ENCODE results near the gene SOD2. TPM values are rescaled to one million over a fixed set of nuclear protein-coding genes. Genes with fewer than 3 reads are reported as not detected.
A peak's percentile ranks its signal among the peaks of the same experiment; 100 is the strongest.
"Not testable (repeated sequence)": the region's sequence is repeated elsewhere in the genome, so short reads cannot be mapped to it uniquely, and the experiment has no call there.

The SOD2 gene
- total RNA-seq, 1 donor from 2014 or later = 44.8 TPM

GRCh38 chr6:159686040-159686439, 7.0 kb downstream of the SOD2 start:
- FAIRE-seq (no peak), DNase-seq (ENCODE audit: low spot score in 2 of 2) (no peak)

- DNase-seq (ENCODE audit: low spot score in 2 of 2) (no peak), FAIRE-seq (no peak)
Measured at GRCh38 chr6:159684013-159684304, 9.1 kb downstream of the SOD2 start.

GRCh38 chr6:159682810-159683209, 10.2 kb downstream of the SOD2 start:
- FAIRE-seq = no peak
- DNase-seq (ENCODE audit: low spot score in 2 of 2) = no peak

GRCh38 chr6:159682295-159682694, 10.7 kb downstream of the SOD2 start:
- DNase-seq (ENCODE audit: low spot score in 2 of 2) = no peak
- FAIRE-seq = no peak

- DNase-seq (ENCODE audit: low spot score in 2 of 2) (no peak), FAIRE-seq (no peak)
Measured at GRCh38 chr6:159681191-159681880, 11.7 kb downstream of the SOD2 start.

- no peak for FAIRE-seq
- no peak for DNase-seq (ENCODE audit: low spot score in 2 of 2)
Measured at GRCh38 chr6:159680104-159680503, 12.9 kb downstream of the SOD2 start.

- DNase-seq (ENCODE audit: low spot score in 2 of 2) (no peak), FAIRE-seq (no peak)
Measured at GRCh38 chr6:159679091-159680077, 13.7 kb downstream of the SOD2 start.

- DNase-seq (ENCODE audit: low spot score in 2 of 2) = no peak
- FAIRE-seq = no peak
Measured at GRCh38 chr6:159678574-159678973, 14.5 kb downstream of the SOD2 start.

- FAIRE-seq (no peak), DNase-seq (ENCODE audit: low spot score in 2 of 2) (no peak)
Measured at GRCh38 chr6:159677506-159678165, 15.4 kb downstream of the SOD2 start.

GRCh38 chr6:159676890-159677505, 16.0 kb downstream of the SOD2 start:
- DNase-seq (ENCODE audit: low spot score in 2 of 2) = no peak
- FAIRE-seq = no peak

GRCh38 chr6:159676236-159676635, 16.8 kb downstream of the SOD2 start:
- not testable (repeated sequence) for DNase-seq (ENCODE audit: low spot score in 2 of 2); FAIRE-seq

GRCh38 chr6:159665868-159666635, 27.0 kb downstream of the SOD2 start:
- DNase-seq (ENCODE audit: low spot score in 2 of 2) = no peak
- FAIRE-seq = no peak

- FAIRE-seq = peak; percentile 88
- not testable (repeated sequence) for DNase-seq (ENCODE audit: low spot score in 2 of 2)
Measured at GRCh38 chr6:159663368-159663889, 29.6 kb downstream of the SOD2 start.

GRCh38 chr6:159661977-159662376, 31.1 kb downstream of the SOD2 start:
- not testable (repeated sequence) for FAIRE-seq; DNase-seq (ENCODE audit: low spot score in 2 of 2)

GRCh38 chr6:159655409-159655988, 37.5 kb downstream of the SOD2 start:
- no peak for FAIRE-seq
- DNase-seq (ENCODE audit: low spot score in 2 of 2) = no peak

GRCh38 chr6:159654483-159655098, 38.5 kb downstream of the SOD2 start:
- FAIRE-seq = peak; percentile 69

GRCh38 chr6:159650314-159650713, 42.7 kb downstream of the SOD2 start:
- no peak for FAIRE-seq
- no peak for DNase-seq (ENCODE audit: low spot score in 2 of 2)

More at GRCh38 chr6:159654483-159655098, 38.5 kb downstream of the SOD2 start:
- DNase-seq (ENCODE audit: low spot score in 2 of 2) = peak; percentile 17 to 29

- no peak for FAIRE-seq
- DNase-seq (ENCODE audit: low spot score in 2 of 2) = no peak
Measured at GRCh38 chr6:159649441-159649840, 43.6 kb downstream of the SOD2 start.

GRCh38 chr6:159646733-159647132, 46.3 kb downstream of the SOD2 start:
- FAIRE-seq (no peak), DNase-seq (ENCODE audit: low spot score in 2 of 2) (no peak)
